Hepatocyte (in vitro differentiated cells): ENCODE results near the gene AAGAB.

ENCODE experiments used
- CTCF ChIP-seq: fragments of 200-600 bp; sonication (generic); IDR thresholded peaks from 2 replicates; pipeline ENCODE4 v1.5.1; 2016; ENCODE audit warnings: antibody characterized with exemption, mild to moderate bottlenecking; ENCODE audit not compliant: poor library complexity
- EZH2 ChIP-seq: fragments of 200-600 bp; sonication (generic); IDR thresholded peaks from 2 replicates; pipeline ENCODE4 v1.6.1; 2016; ENCODE audit warnings: antibody characterized with exemption, mild to moderate bottlenecking, borderline replicate concordance
- EZH2phosphoT487 ChIP-seq: fragments of 200-600 bp; sonication (generic); IDR thresholded peaks from one replicate; pipeline ENCODE4 v1.6.1; 2018; ENCODE audit warnings: antibody characterized with exemption, mild to moderate bottlenecking, low read depth, moderate library complexity; ENCODE audit not compliant: unreplicated experiment, severe bottlenecking

- TF ChIP-seq CTCF (no peak), EZH2 (no peak), EZH2phosphoT487 (no peak)
Observed at GRCh38 chr15:67256051-67256450, 1.6 kb upstream of the AAGAB start.
